ENCODE results near the gene FBXW8. TPM values are rescaled to one million over a fixed set of nuclear protein-coding genes. Genes with fewer than 3 reads are reported as not detected.

The FBXW8 gene
- total RNA-seq, 2 donors from 2014 or later: 7.9 to 9.0 TPM

DNA sequence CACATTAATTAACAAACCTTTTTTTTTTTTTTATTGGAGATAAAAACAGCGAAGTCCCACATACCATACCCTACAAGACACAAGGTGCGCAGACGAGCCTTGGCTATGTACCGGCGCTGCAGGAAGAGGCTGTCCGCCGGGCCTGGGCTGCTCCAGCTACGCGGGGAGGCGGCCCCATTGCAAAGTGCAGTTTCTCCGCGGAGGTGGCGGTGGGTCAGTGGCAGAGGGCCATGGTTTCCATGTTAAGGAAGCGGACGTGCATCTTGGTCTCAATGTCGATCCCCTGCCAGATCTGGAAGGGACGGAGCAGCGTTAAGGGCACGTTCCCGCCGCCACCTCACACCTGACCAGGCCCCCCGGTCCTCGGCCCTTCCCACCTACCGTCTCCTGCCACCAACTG is 128.2 kb downstream of the FBXW8 start:
- Histone ChIP-seq H3K27me3 (no peaks in the 10 kb centered on the region), H3K4me3 (no peak overlapping the region), H3K4me1 (peaks cover 0 to 14% of the 10 kb centered on the region in 2 donors), H3K36me3 (no peaks in the 10 kb centered on the region), H3K9me3 (no peaks in the 10 kb centered on the region), H3K27ac (no peak overlapping the region)
- TF ChIP-seq, protein P1, sequence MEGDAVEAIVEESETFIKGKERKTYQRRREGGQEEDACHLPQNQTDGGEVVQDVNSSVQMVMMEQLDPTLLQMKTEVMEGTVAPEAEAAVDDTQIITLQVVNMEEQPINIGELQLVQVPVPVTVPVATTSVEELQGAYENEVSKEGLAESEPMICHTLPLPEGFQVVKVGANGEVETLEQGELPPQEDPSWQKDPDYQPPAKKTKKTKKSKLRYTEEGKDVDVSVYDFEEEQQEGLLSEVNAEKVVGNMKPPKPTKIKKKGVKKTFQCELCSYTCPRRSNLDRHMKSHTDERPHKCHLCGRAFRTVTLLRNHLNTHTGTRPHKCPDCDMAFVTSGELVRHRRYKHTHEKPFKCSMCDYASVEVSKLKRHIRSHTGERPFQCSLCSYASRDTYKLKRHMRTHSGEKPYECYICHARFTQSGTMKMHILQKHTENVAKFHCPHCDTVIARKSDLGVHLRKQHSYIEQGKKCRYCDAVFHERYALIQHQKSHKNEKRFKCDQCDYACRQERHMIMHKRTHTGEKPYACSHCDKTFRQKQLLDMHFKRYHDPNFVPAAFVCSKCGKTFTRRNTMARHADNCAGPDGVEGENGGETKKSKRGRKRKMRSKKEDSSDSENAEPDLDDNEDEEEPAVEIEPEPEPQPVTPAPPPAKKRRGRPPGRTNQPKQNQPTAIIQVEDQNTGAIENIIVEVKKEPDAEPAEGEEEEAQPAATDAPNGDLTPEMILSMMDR (IDR thresholded peaks at IDR 0.05): no peak
- DNase-seq (ENCODE audit: low spot score): no peak

DNA sequence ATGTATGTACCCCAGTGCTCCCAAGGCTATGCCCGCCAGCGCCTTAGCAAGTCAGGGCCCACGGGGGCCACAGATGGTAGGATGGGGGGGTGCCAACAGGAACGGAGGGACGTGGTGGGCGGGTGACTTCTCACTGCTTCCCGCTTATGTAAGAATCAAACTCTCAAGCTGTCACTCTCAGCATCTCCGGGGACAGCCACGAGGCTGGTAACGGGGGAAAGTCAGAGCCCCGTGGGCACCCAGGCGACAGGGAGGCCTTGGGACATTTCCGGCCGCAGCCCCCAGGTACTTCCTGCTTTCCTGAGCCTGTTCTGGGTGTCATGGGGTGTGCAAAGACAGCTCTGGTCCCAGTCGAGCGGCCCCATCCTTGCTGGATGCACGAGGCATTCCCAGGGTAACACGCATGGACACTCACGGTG is 129.2 kb downstream of the FBXW8 start:
- TF ChIP-seq, protein P1 (IDR thresholded peaks at IDR 0.05): no peak
- H3K27ac ChIP-seq: no peak overlapping the region
- H3K9me3 ChIP-seq: no peaks in the 10 kb centered on the region
- DNase-seq (ENCODE audit: low spot score): no peak
- H3K36me3 ChIP-seq: no peaks in the 10 kb centered on the region
- H3K4me3 ChIP-seq: no peak overlapping the region
- H3K27me3 ChIP-seq: no peaks in the 10 kb centered on the region
- H3K4me1 ChIP-seq: peaks cover 0 to 8% of the 10 kb centered on the region in 2 donors

DNA sequence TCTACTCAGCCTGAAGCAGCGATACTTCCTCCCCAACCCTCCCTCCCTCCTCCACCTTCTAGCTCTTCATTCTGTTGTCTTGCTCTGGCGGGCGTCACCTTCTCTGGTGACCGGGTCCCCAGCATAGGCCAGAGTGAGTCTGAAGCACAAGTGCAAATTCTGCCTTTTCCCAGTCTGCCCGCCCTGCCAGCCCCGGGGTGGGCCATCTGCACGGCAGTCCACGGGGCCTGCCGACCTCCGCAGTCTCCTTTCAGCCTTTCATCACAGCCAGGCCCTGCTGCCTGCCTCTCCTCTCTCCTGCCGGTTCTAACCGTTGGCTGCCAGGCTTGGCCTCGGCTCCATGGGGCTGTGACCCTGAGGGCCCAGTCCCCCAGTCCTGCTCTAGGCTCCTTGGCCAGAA is 129.7 kb downstream of the FBXW8 start:
- peaks cover 0 to 14% of the 10 kb centered on the region in 2 donors for H3K4me1 ChIP-seq
- no peak overlapping the region for H3K27ac ChIP-seq
- TF ChIP-seq, protein P1 (IDR thresholded peaks at IDR 0.05): no peak
- no peak for DNase-seq (ENCODE audit: low spot score)
- no peaks in the 10 kb centered on the region for H3K36me3 ChIP-seq
- H3K9me3 ChIP-seq: no peaks in the 10 kb centered on the region
- H3K27me3 ChIP-seq: no peaks in the 10 kb centered on the region
- no peak overlapping the region for H3K4me3 ChIP-seq

DNA sequence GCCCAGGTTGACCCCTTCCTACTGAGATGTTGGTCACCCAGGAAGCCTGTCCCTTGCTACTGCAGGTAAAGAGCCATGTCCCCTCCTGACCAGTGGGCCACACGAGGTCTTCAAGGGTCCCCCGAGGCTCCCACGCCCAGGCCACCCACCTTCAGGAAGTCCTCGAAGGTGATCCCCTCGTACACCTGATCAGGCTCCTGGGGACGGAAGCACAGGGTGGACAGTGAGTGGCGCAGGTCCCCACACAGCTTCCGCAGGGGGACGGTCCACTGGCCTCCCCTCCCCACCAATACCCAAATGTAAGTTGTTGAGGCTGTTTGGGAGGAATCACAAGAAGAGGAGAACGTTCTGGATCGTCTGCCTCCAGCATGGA is 131.0 kb downstream of the FBXW8 start:
- DNase-seq (ENCODE audit: low spot score): no peak
- Histone ChIP-seq H3K27me3 (no peaks in the 10 kb centered on the region), H3K4me1 (peaks cover 0 to 23% of the 10 kb centered on the region in 2 donors), H3K4me3 (no peak overlapping the region), H3K27ac (peak overlapping the region; percentile 52 to 55), H3K9me3 (no peaks in the 10 kb centered on the region), H3K36me3 (no peaks in the 10 kb centered on the region)
- TF ChIP-seq, protein P1 (IDR thresholded peaks at IDR 0.05): no peak

DNA sequence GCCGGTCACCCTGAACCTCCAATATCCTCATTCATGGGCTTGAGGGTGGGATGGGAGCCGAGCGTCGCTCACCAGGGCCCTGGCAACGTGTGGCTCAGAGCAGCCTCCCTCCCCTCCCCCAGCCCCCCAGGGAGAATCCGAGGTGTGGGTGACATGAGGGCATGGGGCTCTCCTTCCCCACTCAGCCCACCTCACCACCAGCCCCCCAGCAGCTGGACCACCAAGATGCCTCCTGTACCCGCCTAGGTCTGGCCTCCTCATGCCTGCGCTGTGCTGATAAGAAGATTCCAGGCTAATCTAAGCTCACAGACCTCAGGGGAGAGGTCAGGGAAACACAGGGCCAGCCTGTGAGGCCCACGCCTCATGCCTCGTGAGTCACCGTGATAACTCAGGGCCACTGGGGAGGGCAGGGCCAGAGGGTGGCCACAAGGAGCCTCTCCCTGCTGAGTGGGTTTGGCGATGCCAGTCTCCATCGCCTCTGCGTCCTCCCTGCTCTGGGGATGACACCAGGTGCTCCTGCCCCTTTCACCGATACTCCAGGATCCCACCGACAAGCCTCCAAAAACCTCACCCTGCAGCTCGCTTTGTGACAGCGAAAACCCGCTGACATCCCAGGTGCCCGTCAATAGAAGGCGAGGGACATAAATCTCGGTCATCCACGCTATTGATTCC is 131.6 kb downstream of the FBXW8 start:
- H3K4me1 ChIP-seq: peaks cover 0 to 23% of the 10 kb centered on the region in 2 donors
- TF ChIP-seq, protein P1 (IDR thresholded peaks at IDR 0.05): no peak
- peak overlapping the region; percentile 52 to 55 for H3K27ac ChIP-seq
- DNase-seq (ENCODE audit: low spot score): no peak
- no peaks in the 10 kb centered on the region for H3K36me3 ChIP-seq
- no peaks in the 10 kb centered on the region for H3K9me3 ChIP-seq
- no peaks in the 10 kb centered on the region for H3K27me3 ChIP-seq
- H3K4me3 ChIP-seq: no peak overlapping the region

DNA sequence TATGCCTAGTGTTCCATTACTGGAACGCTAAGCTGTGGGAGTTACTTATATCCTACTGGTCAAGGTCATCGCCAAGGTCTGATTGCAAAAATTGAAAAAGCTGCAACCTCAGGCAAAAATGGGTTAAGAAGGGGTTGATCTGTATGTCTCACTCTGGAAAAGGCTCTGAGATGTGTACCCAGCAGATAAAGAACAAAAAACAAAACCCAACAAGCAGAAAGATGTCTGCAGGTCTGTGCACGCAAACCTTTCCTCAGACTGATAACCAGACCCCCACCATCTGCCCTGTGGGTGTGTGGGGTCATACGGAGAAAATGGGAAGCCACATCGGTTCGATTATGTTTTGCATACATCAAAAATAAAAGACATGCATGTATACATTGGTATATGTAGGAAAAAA is 132.1 kb downstream of the FBXW8 start:
- DNase-seq (ENCODE audit: low spot score): no peak
- TF ChIP-seq, protein P1 (IDR thresholded peaks at IDR 0.05): no peak
- H3K4me1 ChIP-seq: peaks cover 0 to 26% of the 10 kb centered on the region in 2 donors
- H3K36me3 ChIP-seq: no peaks in the 10 kb centered on the region
- no peaks in the 10 kb centered on the region for H3K9me3 ChIP-seq
- H3K27me3 ChIP-seq: no peaks in the 10 kb centered on the region
- peak overlapping the region; percentile 52 to 55 for H3K27ac ChIP-seq
- H3K4me3 ChIP-seq: no peak overlapping the region

Measured in right atrium auricular region (tissue), 2 donors.